Large intestine (tissue), 3 donors: ENCODE results near the gene SASS6. TPM values are rescaled to one million over a fixed set of nuclear protein-coding genes. Genes with fewer than 3 reads are reported as not detected.

Source experiments
- DNase-seq, 2 donors: peaks; one replicate each; pipeline versions ENCODE4 v3.0.0 to v3.0.0-alpha.2; 2013
- H3K27ac ChIP-seq: one replicate; pipeline ENCODE4 v1.5.1; 2013; ENCODE audit warnings: low read length
- H3K27me3 ChIP-seq: 2 replicates; pipeline ENCODE4 v1.6.1; 2013; ENCODE audit warnings: low read length; ENCODE audit not compliant: control insufficient read depth, insufficient read depth
- H3K36me3 ChIP-seq: 2 replicates; pipeline ENCODE4 v1.6.1; 2013; ENCODE audit warnings: low read length; ENCODE audit not compliant: control insufficient read depth, insufficient read depth
- H3K4me1 ChIP-seq: one replicate; pipeline ENCODE4 v1.6.1; 2013; ENCODE audit warnings: low read length; ENCODE audit not compliant: control insufficient read depth, insufficient read depth
- H3K4me3 ChIP-seq: one replicate; pipeline ENCODE4 v1.5.1; 2013; ENCODE audit warnings: low read length
- H3K9me3 ChIP-seq: one replicate; pipeline ENCODE4 v1.6.1; 2013; ENCODE audit warnings: mild to moderate bottlenecking, low read depth, low read length, moderate library complexity; ENCODE audit not compliant: control insufficient read depth
- WGBS: methylation state at CpG from one replicate; pipeline ENCODE4 v1.1.5; 2013; ENCODE audit warnings: low lambda C conversion rate; ENCODE audit not compliant: insufficient coverage; 5-methylcytosine and 5-hydroxymethylcytosine counted together
- polyA plus RNA-seq: library from polyadenylated mRNA; unstranded; fragments of 120-200 nt; gene quantifications from one replicate; pipeline ENCODE4 v1.2.1, GENCODE V29; 2013

SASS6 gene
- polyA plus RNA-seq, 1 donor: 5.8 TPM

- Histone ChIP-seq H3K4me1 (no peaks in the 10 kb centered on the region), H3K4me3 (no peak overlapping the region), H3K27ac (no peak overlapping the region), H3K9me3 (no peaks in the 10 kb centered on the region), H3K27me3 (no peaks in the 10 kb centered on the region), H3K36me3 (peaks cover 56% of the 10 kb centered on the region)
- no peak for DNase-seq
- WGBS: 79% methylated on average over 2 of the region's 2 CpGs
These were observed 56.4 kb downstream of the SASS6 start for GRCh38 chr1:100076319-100076718.

GRCh38 chr1:100075773-100076172 lies 57.0 kb downstream of the SASS6 start:
- Histone ChIP-seq H3K36me3 (peaks cover 57% of the 10 kb centered on the region), H3K27me3 (no peaks in the 10 kb centered on the region), H3K27ac (no peak overlapping the region), H3K9me3 (no peaks in the 10 kb centered on the region), H3K4me3 (no peak overlapping the region), H3K4me1 (no peaks in the 10 kb centered on the region)
- DNase-seq: no peak
- 94% methylated on average over 2 of the region's 3 CpGs for WGBS

- no peak overlapping the region for H3K27ac ChIP-seq
- WGBS: 80% methylated on average over 1 of the region's 11 CpGs
- no peaks in the 10 kb centered on the region for H3K4me1 ChIP-seq
- no peak overlapping the region for H3K4me3 ChIP-seq
- DNase-seq: no peak
- H3K27me3 ChIP-seq: no peaks in the 10 kb centered on the region
- H3K36me3 ChIP-seq: peaks cover 60% of the 10 kb centered on the region
- no peaks in the 10 kb centered on the region for H3K9me3 ChIP-seq
These were observed 57.9 kb downstream of the SASS6 start for GRCh38 chr1:100074604-100075395.

GRCh38 chr1:100073531-100073930 lies 59.2 kb downstream of the SASS6 start:
- H3K36me3 ChIP-seq: peaks cover 61% of the 10 kb centered on the region
- DNase-seq: no peak
- WGBS: 90% methylated on average over 1 of the region's 3 CpGs

GRCh38 chr1:100070201-100070939 lies 62.4 kb downstream of the SASS6 start:
- no peaks in the 10 kb centered on the region for H3K27me3 ChIP-seq
- H3K27ac ChIP-seq: no peak overlapping the region
- 100% methylated on average over 3 of the region's 5 CpGs for WGBS
- peaks cover 77% of the 10 kb centered on the region for H3K36me3 ChIP-seq
- no peak for DNase-seq
- H3K9me3 ChIP-seq: no peaks in the 10 kb centered on the region
- H3K4me1 ChIP-seq: no peaks in the 10 kb centered on the region
- H3K4me3 ChIP-seq: no peak overlapping the region

More at GRCh38 chr1:100073531-100073930, 59.2 kb downstream of the SASS6 start:
- Histone ChIP-seq H3K4me3 (no peak overlapping the region), H3K9me3 (no peaks in the 10 kb centered on the region), H3K4me1 (no peaks in the 10 kb centered on the region), H3K27ac (no peak overlapping the region), H3K27me3 (no peaks in the 10 kb centered on the region)

- Histone ChIP-seq H3K9me3 (no peaks in the 10 kb centered on the region), H3K36me3 (peaks cover 66% of the 10 kb centered on the region), H3K4me3 (no peak overlapping the region), H3K27me3 (no peaks in the 10 kb centered on the region), H3K27ac (no peak overlapping the region), H3K4me1 (no peaks in the 10 kb centered on the region)
- DNase-seq: no peak
- WGBS: 100% methylated on average over 2 of the region's 2 CpGs
These were observed 66.8 kb downstream of the SASS6 start for GRCh38 chr1:100065969-100066227.

GRCh38 chr1:100065183-100065968 lies 67.4 kb downstream of the SASS6 start:
- no peaks in the 10 kb centered on the region for H3K27me3 ChIP-seq
- no peaks in the 10 kb centered on the region for H3K9me3 ChIP-seq
- peaks cover 64% of the 10 kb centered on the region for H3K36me3 ChIP-seq
- H3K27ac ChIP-seq: no peak overlapping the region
- H3K4me1 ChIP-seq: no peaks in the 10 kb centered on the region
- no peak overlapping the region for H3K4me3 ChIP-seq
- WGBS: 89% methylated on average over 1 of the region's 1 CpG
- no peak for DNase-seq

- no peaks in the 10 kb centered on the region for H3K9me3 ChIP-seq
- H3K36me3 ChIP-seq: peaks cover 46% of the 10 kb centered on the region
- H3K4me1 ChIP-seq: no peaks in the 10 kb centered on the region
- no peak overlapping the region for H3K27ac ChIP-seq
- H3K27me3 ChIP-seq: no peaks in the 10 kb centered on the region
- no peak overlapping the region for H3K4me3 ChIP-seq
- no peak for DNase-seq
- WGBS: 100% methylated on average over 2 of the region's 3 CpGs
These were observed 71.0 kb downstream of the SASS6 start for GRCh38 chr1:100061681-100062080.

- H3K4me1 ChIP-seq: no peaks in the 10 kb centered on the region
- WGBS: 100% methylated on average over 1 of the region's 4 CpGs
These were observed 79.0 kb downstream of the SASS6 start for GRCh38 chr1:100053727-100054126.

GRCh38 chr1:100053119-100053518 lies 79.6 kb downstream of the SASS6 start:
- no peak for DNase-seq
- no peak overlapping the region for H3K4me3 ChIP-seq
- no peak overlapping the region for H3K27ac ChIP-seq
- no peaks in the 10 kb centered on the region for H3K9me3 ChIP-seq
- H3K27me3 ChIP-seq: no peaks in the 10 kb centered on the region
- no peaks in the 10 kb centered on the region for H3K4me1 ChIP-seq
- H3K36me3 ChIP-seq: peaks cover 21% of the 10 kb centered on the region

More at GRCh38 chr1:100053727-100054126, 79.0 kb downstream of the SASS6 start:
- no peaks in the 10 kb centered on the region for H3K27me3 ChIP-seq
- no peak overlapping the region for H3K27ac ChIP-seq
- H3K4me3 ChIP-seq: no peak overlapping the region
- no peaks in the 10 kb centered on the region for H3K9me3 ChIP-seq
- no peak for DNase-seq
- peaks cover 21% of the 10 kb centered on the region for H3K36me3 ChIP-seq
